HEK293T (cell line): ENCODE results near the gene PRKAG2.
A peak's percentile ranks its signal among the peaks of the same experiment; 100 is the strongest.

Experiments
- CTCF ChIA-PET: fragments of 350-600 bp; formaldehyde crosslinking; extraction: SDS; loops from one replicate; lab custom pipeline; 2021; ENCODE audit warnings: antibody characterized with exemption, inconsistent platforms; lab: Yijun Ruan, JAX
- POLR2A ChIA-PET: fragments of 350-600 bp; formaldehyde crosslinking; extraction: SDS; loops from one replicate; lab custom pipeline; 2020; ENCODE audit warnings: antibody characterized with exemption, inconsistent platforms; lab: Yijun Ruan, JAX
- DNase-seq: peaks from one replicate; pipeline ENCODE4 v3.0.0; 2012; ENCODE audit warnings: mixed read lengths; ENCODE audit errors: extremely low spot score
- ARNT ChIP-seq: fragments of 450-650 bp; IDR thresholded peaks from 2 replicates; pipeline ENCODE4 v1.6.1; 2017; ENCODE audit warnings: mild to moderate bottlenecking
- BHLHE40 ChIP-seq: fragments of 450-650 bp; IDR thresholded peaks from 2 replicates; pipeline ENCODE4 v1.6.1; 2016; ENCODE audit warnings: mild to moderate bottlenecking, moderate library complexity, borderline replicate concordance
- CTBP1 ChIP-seq: fragments of 450-650 bp; IDR thresholded peaks from 2 replicates; pipeline ENCODE4 v1.6.1; 2016; ENCODE audit warnings: borderline replicate concordance
- ELF4 ChIP-seq: fragments of 450-650 bp; IDR thresholded peaks from 2 replicates; pipeline ENCODE4 v1.6.1; 2017; ENCODE audit warnings: antibody characterized with exemption
- FOXA1 ChIP-seq: fragments of 450-650 bp; IDR thresholded peaks from 2 replicates; pipeline ENCODE4 v1.6.1; 2016; ENCODE audit warnings: mild to moderate bottlenecking
- FOXK2 ChIP-seq: fragments of 450-650 bp; IDR thresholded peaks from 2 replicates; pipeline ENCODE4 v1.6.1; 2016; ENCODE audit warnings: mild to moderate bottlenecking
- FOXM1 ChIP-seq: fragments of 450-650 bp; IDR thresholded peaks from 2 replicates; pipeline ENCODE4 v1.6.1; 2017; ENCODE audit warnings: mild to moderate bottlenecking, borderline replicate concordance
- HDGF ChIP-seq: fragments of 450-650 bp; IDR thresholded peaks from 2 replicates; pipeline ENCODE4 v1.6.1; 2017; ENCODE audit warnings: antibody characterized with exemption, borderline replicate concordance
- L3MBTL2 ChIP-seq: fragments of 450-650 bp; conservative IDR thresholded peaks from 2 replicates; pipeline ENCODE4 v1.6.1; 2016; ENCODE audit warnings: mild to moderate bottlenecking
- LEF1 ChIP-seq: fragments of 450-650 bp; IDR thresholded peaks from 2 replicates; pipeline ENCODE4 v1.6.1; 2017; ENCODE audit warnings: mild to moderate bottlenecking, borderline replicate concordance
- NFRKB ChIP-seq: fragments of 450-650 bp; IDR thresholded peaks from 2 replicates; pipeline ENCODE4 v1.6.1; 2016; ENCODE audit warnings: mild to moderate bottlenecking, moderate library complexity
- SP1 ChIP-seq: fragments of 450-650 bp; IDR thresholded peaks from 2 replicates; pipeline ENCODE4 v1.6.1; 2017
- SUZ12 ChIP-seq: fragments of 450-650 bp; IDR thresholded peaks from 2 replicates; pipeline ENCODE4 v1.6.1; 2016; ENCODE audit warnings: mild to moderate bottlenecking
- TARDBP ChIP-seq: fragments of 450-650 bp; IDR thresholded peaks from 2 replicates; pipeline ENCODE4 v1.6.1; 2016
- ZNF384 ChIP-seq: fragments of 450-650 bp; IDR thresholded peaks from 2 replicates; pipeline ENCODE4 v1.6.1; 2016
- TF ChIP-seq, protein P1 (sequence below): fragments of 450-650 bp; IDR thresholded peaks from 2 replicates; pipeline ENCODE4 v1.6.1; 2016

The PRKAG2 gene

DNA sequence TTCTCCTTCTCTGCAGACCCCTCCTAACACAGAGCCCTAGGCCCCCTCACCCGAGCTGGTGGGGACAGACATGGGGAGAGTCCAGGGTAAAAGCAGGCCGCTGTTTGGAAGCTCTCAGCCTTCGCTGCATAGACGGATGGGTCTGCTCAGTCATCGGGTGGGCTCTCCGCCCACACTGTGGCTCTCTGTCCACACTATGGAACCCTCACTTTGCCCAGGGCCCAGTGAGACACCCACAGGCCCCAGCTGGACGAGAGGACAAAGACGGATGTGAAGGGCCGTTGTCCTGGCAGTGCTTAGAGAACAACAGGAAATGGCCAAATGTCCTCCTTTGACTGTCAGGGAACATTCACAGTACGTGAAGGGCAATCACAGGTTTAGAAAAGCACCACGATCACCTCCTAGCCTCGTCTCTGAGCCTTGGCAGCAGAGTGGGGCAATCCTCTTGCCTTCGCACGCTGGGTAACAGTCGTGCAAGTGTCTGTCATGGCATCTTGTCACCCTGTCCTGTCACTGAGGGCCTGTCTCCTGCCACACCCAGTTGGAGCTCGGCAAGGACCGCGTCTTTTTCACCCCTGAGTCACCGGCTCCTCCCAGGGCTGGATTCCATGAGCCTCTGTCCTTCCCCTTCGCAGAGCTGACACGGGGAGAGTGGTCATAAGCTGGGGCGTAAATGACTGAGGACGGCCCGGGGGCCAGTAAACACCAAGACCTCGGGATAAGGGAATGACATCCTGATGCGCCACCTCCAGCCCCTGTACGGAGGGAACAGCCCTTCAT lies 80.6 kb downstream of the PRKAG2 start:
- DNase-seq = no peak
- POLR2A ChIA-PET = no interaction called here
- TF ChIP-seq FOXM1 (no peak), FOXK2 (no peak)
- CTCF ChIA-PET = interaction anchor here (0.6 to 1.6 kb wide), 3 partner anchors 13 to 999 kb away, joined by 3 to 11 read pairs (median 4); no protein-coding TSS in a partner anchor

DNA sequence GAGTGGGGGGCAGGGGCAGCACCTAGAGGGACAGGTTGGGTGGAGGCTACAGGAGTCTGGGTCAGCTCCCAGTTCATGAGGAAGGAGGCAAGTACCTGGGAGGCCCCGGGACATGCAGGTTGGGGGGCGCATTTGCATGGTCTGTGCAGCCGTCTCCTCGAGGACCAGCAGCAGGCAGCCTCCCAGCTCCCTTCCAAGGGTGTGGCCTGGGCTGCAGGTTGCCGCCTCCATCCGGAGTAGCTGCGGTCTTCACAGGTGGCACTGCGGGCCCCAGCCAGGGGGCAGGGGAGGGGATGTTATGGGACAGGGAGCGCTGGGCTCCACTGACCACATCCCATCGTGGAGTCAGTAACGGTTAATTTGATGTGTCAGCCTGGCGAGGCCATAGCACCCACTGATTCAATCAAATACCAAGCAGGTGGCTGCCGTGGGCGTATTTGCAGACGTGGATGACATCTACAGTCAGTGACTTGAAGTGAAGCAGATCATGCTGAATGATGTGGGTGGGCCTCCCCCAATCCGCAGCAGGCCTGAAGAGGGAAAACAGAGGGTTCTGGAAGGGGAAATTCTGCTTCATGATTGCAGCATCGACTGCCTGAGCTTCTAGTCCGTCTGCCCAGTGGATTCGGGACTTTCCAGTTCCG lies 81.6 kb downstream of the PRKAG2 start:
- DNase-seq = no peak
- POLR2A ChIA-PET = interaction anchor here (1.0 to 1.3 kb wide), 2 partner anchors 12 to 81 kb away, joined by 3 read pairs; partner anchors contain the start of gene PRKAG2
- TF ChIP-seq NFRKB = no peak
- TF ChIP-seq TARDBP = no peak
- TF ChIP-seq HDGF = no peak
- TF ChIP-seq SUZ12 = no peak
- no peak for TF ChIP-seq CTBP1
- TF ChIP-seq LEF1 = no peak
- no peak for TF ChIP-seq ELF4
- no peak for TF ChIP-seq FOXK2
- TF ChIP-seq FOXA1 = no peak
- no peak for TF ChIP-seq BHLHE40
- TF ChIP-seq SP1 = no peak
- TF ChIP-seq FOXM1 = no peak
- CTCF ChIA-PET = interaction anchor here (0.6 to 1.6 kb wide), 9 partner anchors 12 to 1000 kb away, joined by 3 to 11 read pairs (median 4); no protein-coding TSS in a partner anchor

DNA sequence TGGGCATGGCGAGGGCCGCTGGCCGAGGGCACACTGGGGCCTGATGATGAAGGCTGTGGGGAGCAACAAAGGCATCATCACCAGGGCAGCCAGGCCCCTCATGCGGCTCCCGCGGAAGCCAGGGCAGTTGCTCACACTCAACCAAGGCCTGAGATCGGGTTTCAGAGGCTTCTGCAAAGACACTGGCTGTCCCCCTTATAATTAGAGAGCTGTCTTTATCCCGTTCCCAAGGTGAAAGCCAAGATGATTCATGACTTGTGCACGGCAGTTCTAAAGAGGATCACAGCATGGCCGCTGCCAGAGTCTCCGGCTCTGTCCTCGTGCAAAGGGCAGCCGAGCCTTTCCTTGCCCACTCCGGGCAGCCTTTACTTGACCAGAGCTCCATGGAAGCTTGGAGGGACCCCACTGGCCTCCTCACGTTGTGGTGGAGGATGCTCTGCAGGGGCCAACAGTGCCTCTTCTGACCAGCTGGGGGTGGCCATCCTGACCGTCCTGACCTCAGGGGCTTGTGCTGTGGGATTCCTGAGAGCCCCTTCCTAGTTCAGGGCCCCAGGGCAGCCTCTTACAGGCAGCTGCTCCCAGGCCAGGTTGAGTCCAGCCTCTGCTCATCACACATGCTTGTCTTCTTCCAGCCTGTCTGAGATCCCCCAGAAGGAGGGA lies 82.3 kb downstream of the PRKAG2 start:
- CTCF ChIA-PET = interaction anchor here (0.6 to 1.3 kb wide), 6 partner anchors 11 to 371 kb away, joined by 3 to 6 read pairs (median 4); no protein-coding TSS in a partner anchor

DNA sequence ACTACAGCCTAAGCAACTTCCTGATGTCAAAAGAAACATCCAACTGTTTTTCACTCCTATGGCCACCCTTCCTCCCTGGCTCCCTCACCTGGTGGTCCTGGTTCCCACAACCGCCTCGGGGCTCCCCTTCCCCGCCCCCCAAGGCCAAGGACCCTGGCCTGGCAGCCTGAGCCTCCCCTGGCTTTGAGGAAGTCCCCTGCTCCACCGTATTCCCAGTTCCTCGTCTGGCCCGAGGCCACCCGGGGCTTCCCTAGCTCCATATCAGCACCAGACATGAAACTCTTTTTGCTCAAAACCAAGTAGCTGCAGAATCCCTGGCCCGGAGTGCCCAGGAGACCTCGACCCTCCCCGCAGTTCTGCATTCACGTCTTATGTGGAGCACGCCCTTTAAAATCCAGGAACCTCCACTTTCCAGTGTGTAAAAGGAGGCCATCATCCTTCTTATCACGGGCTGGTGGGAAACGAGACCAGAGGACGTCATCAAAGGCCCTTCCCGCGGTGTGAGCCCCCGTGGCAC lies 82.9 kb downstream of the PRKAG2 start:
- ChIA-PET POLR2A (interaction anchor here (1.3 kb wide), 1 partner anchor 82 kb away, joined by 3 read pairs; the partner anchor contains the start of gene PRKAG2), CTCF (interaction anchor here (0.6 to 1.1 kb wide), 4 partner anchors 11 to 371 kb away, joined by 3 to 6 read pairs (median 3); no protein-coding TSS in a partner anchor)
- TF ChIP-seq ELF4 = no peak
- TF ChIP-seq ARNT = no peak
- DNase-seq = no peak

More for the DNA sequence above, 82.3 kb downstream of the PRKAG2 start:
- POLR2A ChIA-PET = interaction anchor here (0.6 to 1.3 kb wide), 3 partner anchors 13 to 175 kb away, joined by 3 read pairs; partner anchors contain the start of gene PRKAG2
- TF ChIP-seq, protein P1, sequence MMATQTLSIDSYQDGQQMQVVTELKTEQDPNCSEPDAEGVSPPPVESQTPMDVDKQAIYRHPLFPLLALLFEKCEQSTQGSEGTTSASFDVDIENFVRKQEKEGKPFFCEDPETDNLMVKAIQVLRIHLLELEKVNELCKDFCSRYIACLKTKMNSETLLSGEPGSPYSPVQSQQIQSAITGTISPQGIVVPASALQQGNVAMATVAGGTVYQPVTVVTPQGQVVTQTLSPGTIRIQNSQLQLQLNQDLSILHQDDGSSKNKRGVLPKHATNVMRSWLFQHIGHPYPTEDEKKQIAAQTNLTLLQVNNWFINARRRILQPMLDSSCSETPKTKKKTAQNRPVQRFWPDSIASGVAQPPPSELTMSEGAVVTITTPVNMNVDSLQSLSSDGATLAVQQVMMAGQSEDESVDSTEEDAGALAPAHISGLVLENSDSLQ = peak; percentile 87
- no peak for TF ChIP-seq SUZ12
- peak; percentile 51 for DNase-seq

DNA sequence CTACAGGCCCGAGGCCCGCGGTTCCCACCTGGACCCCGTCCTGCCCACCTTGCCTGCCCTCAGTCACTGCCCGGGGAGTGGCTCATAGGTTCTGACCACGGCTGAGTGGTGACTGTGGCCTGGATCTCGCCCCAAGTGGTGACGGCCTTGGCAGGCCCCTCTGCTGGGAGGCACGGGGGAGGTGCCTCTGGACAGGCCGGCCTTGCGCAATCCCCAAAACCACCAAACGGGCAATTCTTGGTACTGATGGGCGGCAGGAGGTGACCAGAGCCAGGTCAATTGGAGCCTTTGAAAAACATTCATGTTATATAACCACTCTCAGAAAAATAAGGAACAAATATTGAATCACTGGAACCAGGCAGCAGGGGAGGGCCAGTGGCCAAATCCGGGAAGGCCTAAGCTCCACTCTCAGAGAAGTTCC lies 83.4 kb downstream of the PRKAG2 start:
- no peak for DNase-seq
- TF ChIP-seq BHLHE40 (no peak), SP1 (no peak), TARDBP (no peak), CTBP1 (no peak), FOXM1 (no peak), L3MBTL2 (no peak), NFRKB (no peak), FOXA1 (no peak), ZNF384 (no peak), ELF4 (no peak), LEF1 (no peak), ARNT (no peak)
- TF ChIP-seq, protein P1 = no peak
- ChIA-PET POLR2A (no interaction called here), CTCF (interaction anchor here (0.9 kb wide), 1 partner anchor 11 kb away, joined by 3 read pairs; no protein-coding TSS in a partner anchor)

DNA sequence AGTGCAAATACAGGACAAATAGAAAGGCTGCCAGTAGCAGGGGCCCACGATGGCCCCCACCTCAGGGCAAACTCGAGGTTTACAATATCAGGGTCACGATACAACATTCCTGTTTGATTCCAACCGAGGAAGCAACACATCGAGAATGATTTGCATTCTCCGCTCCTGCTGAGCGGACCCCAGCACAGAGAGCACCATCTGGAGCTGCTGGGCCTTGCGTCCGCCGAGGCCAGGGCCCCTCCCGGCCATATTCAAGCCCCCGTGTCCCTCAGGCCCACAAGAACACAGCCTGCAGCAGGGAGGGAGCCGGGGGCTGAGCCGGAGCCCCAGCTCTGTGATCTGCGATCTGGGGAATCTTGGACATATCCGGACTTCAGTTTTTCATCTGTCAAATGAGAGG lies 84.3 kb downstream of the PRKAG2 start:
- ChIA-PET POLR2A (no interaction called here), CTCF (interaction anchor here (2.2 kb wide), 1 partner anchor 10 kb away, joined by 20 read pairs; no protein-coding TSS in a partner anchor)
- DNase-seq = no peak
- TF ChIP-seq FOXM1 (no peak), SP1 (no peak), ARNT (no peak), NFRKB (no peak)

DNA sequence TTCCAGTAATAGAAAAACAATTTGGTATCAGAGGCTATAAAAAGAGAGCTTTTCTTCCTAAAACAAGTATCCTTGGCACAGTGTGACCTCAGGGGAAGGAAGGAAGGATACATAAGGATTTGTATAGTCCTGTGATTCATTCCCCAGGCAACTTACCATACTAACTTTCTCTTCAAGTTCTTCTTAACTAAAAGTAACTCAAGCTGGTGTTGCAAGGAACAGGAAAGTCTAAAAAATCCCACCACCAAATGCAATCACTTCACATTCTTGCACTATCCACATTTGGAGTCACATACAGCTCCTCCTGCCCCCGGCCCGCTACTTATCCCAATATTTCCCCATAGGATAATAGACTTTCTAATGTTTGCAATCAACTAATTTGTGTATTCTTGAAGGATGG lies 84.8 kb downstream of the PRKAG2 start:
- TF ChIP-seq L3MBTL2 = no peak
- no peak for TF ChIP-seq HDGF
- no peak for TF ChIP-seq CTBP1
- TF ChIP-seq ELF4 = no peak
- no peak for TF ChIP-seq NFRKB
- no peak for TF ChIP-seq ARNT
- TF ChIP-seq FOXA1 = no peak
- no peak for TF ChIP-seq FOXM1
- no peak for TF ChIP-seq BHLHE40
- TF ChIP-seq SP1 = no peak
- no peak for TF ChIP-seq SUZ12
- no peak for TF ChIP-seq TARDBP
- TF ChIP-seq ZNF384 = no peak
- TF ChIP-seq, protein P1 = no peak
- TF ChIP-seq FOXK2 = no peak
- no peak for TF ChIP-seq LEF1
- CTCF ChIA-PET = interaction anchor here (2.2 kb wide), 1 partner anchor 9 kb away, joined by 20 read pairs; no protein-coding TSS in a partner anchor
- no peak for DNase-seq
- POLR2A ChIA-PET = no interaction called here
